GM15510 (cell line): ENCODE data around the gene KRT71.

Source experiments
- POLR2A ChIP-seq: IDR thresholded peaks from 3 replicates; pipeline ENCODE4 v1.6.1; 2011; ENCODE audit warnings: borderline replicate concordance; ENCODE audit not compliant: insufficient read length; ENCODE audit errors: extremely low read depth

The KRT71 gene

GRCh38 chr12:52508211-52508610 lies 44.7 kb downstream of the KRT71 start:
- no peak for TF ChIP-seq POLR2A

GRCh38 chr12:52506858-52507715 lies 45.9 kb downstream of the KRT71 start:
- TF ChIP-seq POLR2A: no peak

DNA sequence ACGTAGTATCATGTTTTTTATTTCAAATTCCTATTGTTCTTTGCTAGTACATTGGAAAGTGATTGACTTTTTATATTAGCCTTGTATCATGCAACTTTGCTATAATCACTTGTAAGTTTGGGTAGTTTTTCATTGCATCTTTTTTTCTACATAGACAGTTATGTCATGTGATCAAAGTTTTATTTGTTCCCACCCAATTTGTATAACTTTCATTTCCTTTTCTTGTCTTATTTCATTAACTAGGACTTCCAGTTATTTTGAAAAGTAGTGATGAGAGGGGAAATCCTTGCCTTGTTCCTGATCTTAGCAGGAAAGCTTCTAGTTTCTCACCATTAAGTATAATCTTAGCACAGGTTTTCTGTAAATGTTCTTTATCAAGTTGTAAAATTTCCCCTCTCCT lies 50.1 kb downstream of the KRT71 start:
- TF ChIP-seq POLR2A: no peak

DNA sequence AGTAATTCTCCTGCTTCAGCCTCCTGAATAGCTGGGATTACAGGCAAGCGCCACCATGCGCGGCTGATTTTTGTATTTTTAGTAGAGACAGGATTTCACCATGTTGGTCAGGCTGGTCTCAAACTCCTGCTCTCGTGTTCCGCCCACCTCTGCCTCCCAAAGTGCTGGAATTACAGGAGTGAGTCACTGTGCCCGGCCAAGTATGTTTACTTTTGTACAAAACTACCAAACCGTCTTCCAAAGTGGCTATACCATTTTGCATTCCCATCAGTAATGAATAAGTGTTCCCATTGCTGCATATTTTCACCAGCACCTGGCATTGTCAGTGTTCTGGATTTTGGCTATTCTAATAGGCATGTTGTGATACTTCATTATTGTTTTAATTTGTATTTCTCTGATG lies 51.5 kb downstream of the KRT71 start:
- no peak for TF ChIP-seq POLR2A

- no peak for TF ChIP-seq POLR2A
Measured at GRCh38 chr12:52499806-52500560, 53.0 kb downstream of the KRT71 start.

- TF ChIP-seq POLR2A: no peak
Measured at GRCh38 chr12:52498946-52499345, 54.0 kb downstream of the KRT71 start.

- no peak for TF ChIP-seq POLR2A
Measured at GRCh38 chr12:52497975-52498374, 55.0 kb downstream of the KRT71 start.

- no peak for TF ChIP-seq POLR2A
Measured at GRCh38 chr12:52496590-52497071, 56.3 kb downstream of the KRT71 start.

GRCh38 chr12:52496054-52496453 lies 56.9 kb downstream of the KRT71 start:
- TF ChIP-seq POLR2A: no peak

GRCh38 chr12:52495389-52495788 lies 57.6 kb downstream of the KRT71 start:
- TF ChIP-seq POLR2A: no peak

GRCh38 chr12:52494518-52494917 lies 58.4 kb downstream of the KRT71 start:
- no peak for TF ChIP-seq POLR2A

DNA sequence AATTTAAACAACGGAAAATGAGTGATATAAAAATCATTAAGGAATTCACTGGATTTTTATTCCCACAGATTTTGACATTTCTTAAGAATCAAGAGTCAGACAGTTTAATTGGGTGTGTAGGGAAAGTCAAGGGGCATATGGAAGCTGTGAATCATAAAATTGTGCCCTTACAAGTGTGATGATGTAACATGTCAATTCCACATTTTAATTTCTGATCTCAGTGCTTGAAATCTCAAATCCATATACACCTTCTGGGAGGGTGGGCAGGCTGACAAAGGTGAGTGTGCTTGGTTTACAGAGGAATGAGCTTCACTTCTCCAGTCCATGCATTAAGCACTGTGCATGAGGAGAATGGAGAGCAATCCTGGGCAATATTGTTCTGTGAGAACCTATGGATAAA lies 58.8 kb downstream of the KRT71 start:
- TF ChIP-seq POLR2A: no peak
